ENCODE data around the gene MANBA. TPM values are rescaled to one million over a fixed set of nuclear protein-coding genes. Genes with fewer than 3 reads are reported as not detected.

MANBA gene
- total and polyA plus RNA-seq, 2 of the 4 experiments (the other 2 are of a cell fraction) = 11.5 to 17.2 TPM

GRCh38 chr4:102780476-102781144 is 19.8 kb upstream of the MANBA start:
- no peak overlapping the region for H3K27ac ChIP-seq (ENCODE audit: insufficient read depth, low read length)
- H3K4me1 ChIP-seq (ENCODE audit: control insufficient read depth, insufficient read depth, low read length) = no peaks in the 10 kb centered on the region
- no peak overlapping the region for H2BK15ac ChIP-seq (ENCODE audit: low read depth, low read length)
- in situ Hi-C loops (cut with MboI; ENCODE audit: low sequenced_read_pairs) (no loop called here), dilution Hi-C loops (cut with HindIII; ENCODE audit: low sequenced_read_pairs, unreplicated experiment) (no loop called here), intact Hi-C loops (cut with micrococcal nuclease) (no loop called here)
- CTCF ChIA-PET = interaction anchor here (0.6 kb wide), 1 partner anchor 24 kb away, joined by 4 read pairs; no protein-coding TSS in a partner anchor
- no peak overlapping the region for H3K4me3 ChIP-seq (ENCODE audit: insufficient read depth, low read depth, low read length)
- WGBS, 2 experiments (ENCODE audit: extremely low coverage in 2 of 2, insufficient read length in 1 of 2) = 100% methylated on average over 3 of the region's 5 CpGs; no CpG with 5 or more reads in 1 of the 2 experiments
- H3K36me3 ChIP-seq (ENCODE audit: control insufficient read depth, insufficient read depth, low read length) = no peaks in the 10 kb centered on the region
- no peak overlapping the region for H3K56ac ChIP-seq (ENCODE audit: extremely low read depth, insufficient read depth, low read length)
- no peaks in the 10 kb centered on the region for H4K20me1 ChIP-seq (ENCODE audit: insufficient read depth, low read length)
- BruUV-seq (replicated peaks) = no TSS peak
- H3K9ac ChIP-seq (ENCODE audit: low read depth, low read length) = no peak overlapping the region
- TF ChIP-seq, protein P1, sequence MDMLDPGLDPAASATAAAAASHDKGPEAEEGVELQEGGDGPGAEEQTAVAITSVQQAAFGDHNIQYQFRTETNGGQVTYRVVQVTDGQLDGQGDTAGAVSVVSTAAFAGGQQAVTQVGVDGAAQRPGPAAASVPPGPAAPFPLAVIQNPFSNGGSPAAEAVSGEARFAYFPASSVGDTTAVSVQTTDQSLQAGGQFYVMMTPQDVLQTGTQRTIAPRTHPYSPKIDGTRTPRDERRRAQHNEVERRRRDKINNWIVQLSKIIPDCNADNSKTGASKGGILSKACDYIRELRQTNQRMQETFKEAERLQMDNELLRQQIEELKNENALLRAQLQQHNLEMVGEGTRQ (IDR thresholded peaks at IDR 0.05; ENCODE audit: low read depth, low read length) = no peak
- TF ChIP-seq MAFK (IDR thresholded peaks at IDR 0.05; ENCODE audit: low read depth, low read length) (peak; percentile 97), CEBPB (IDR thresholded peaks at IDR 0.05; ENCODE audit: low read depth, low read length) (peak; percentile 50; the same call in 1 of the 2 replicates), ELK1 (IDR thresholded peaks at IDR 0.05; ENCODE audit: borderline replicate concordance, low read depth, low read length) (no peak)
- no peak overlapping the region for H2BK5ac ChIP-seq (ENCODE audit: low read depth, low read length, poor library complexity, severe bottlenecking)
- no peaks in the 10 kb centered on the region for H3K27me3 ChIP-seq (ENCODE audit: control insufficient read depth, insufficient read depth, low read length)
- no peak overlapping the region for H4K5ac ChIP-seq (ENCODE audit: low read depth, low read length)
- no peaks in the 10 kb centered on the region for H3K9me3 ChIP-seq (ENCODE audit: control insufficient read depth, insufficient read depth, low read length)
- H2BK20ac ChIP-seq (ENCODE audit: low read depth, low read length) = no peak overlapping the region
- no peak overlapping the region for H2BK120ac ChIP-seq (ENCODE audit: low read depth, low read length)
- peak; percentile 62 for DNase-seq
- POLR2A ChIA-PET (ENCODE audit: unreplicated experiment) = no interaction called here
- no peak overlapping the region for H3K18ac ChIP-seq (ENCODE audit: low read depth, low read length)
- no peak overlapping the region for H3K14ac ChIP-seq (replicated peaks; ENCODE audit: low read depth, low read length)
- H2AK9ac ChIP-seq (replicated peaks; ENCODE audit: low read depth, low read length, poor library complexity) = no peak overlapping the region
- H4K8ac ChIP-seq (ENCODE audit: low read depth in 2 of 2, low read length in 2 of 2) = no peak overlapping the region
- no peak overlapping the region for H4K91ac ChIP-seq (ENCODE audit: insufficient read depth, low read depth, low read length)
- no peak overlapping the region for H2AFZ ChIP-seq (replicated peaks; ENCODE audit: low read length, poor library complexity)
- no peak overlapping the region for H3K23ac ChIP-seq (ENCODE audit: low read depth, low read length)
- no peaks in the 10 kb centered on the region for H3K9me1 ChIP-seq (ENCODE audit: insufficient read depth, low read length)
- H2AK5ac ChIP-seq (ENCODE audit: low read depth, low read length) = no peak overlapping the region
- H3K79me1 ChIP-seq (ENCODE audit: low read depth in 1 of 2, low read length in 2 of 2) = no peaks in the 10 kb centered on the region
- no peak overlapping the region for H3K4ac ChIP-seq (ENCODE audit: low read depth, low read length)
- no peak overlapping the region for H3K4me2 ChIP-seq (ENCODE audit: low read depth, low read length)
- peak; percentile 46; the same call in 1 of the 2 replicates for ATAC-seq (ENCODE audit: low read depth)
